NCI-H2171 (cell line): ENCODE results near the gene DUS1L.

Source experiments
- DNase-seq: peaks from one replicate; lab custom pipeline; 2025; lab: John Stamatoyannopoulos, UW

DUS1L gene

GRCh38 chr17:82055023-82055964, 10.3 kb downstream of the DUS1L start:
- DNase-seq, result no peak

- DNase-seq, result no peak
These were observed 11.1 kb downstream of the DUS1L start for GRCh38 chr17:82054351-82055022.

- DNase-seq, result no peak
These were observed 11.9 kb downstream of the DUS1L start for GRCh38 chr17:82053556-82054263.

GRCh38 chr17:82053130-82053529, 12.5 kb downstream of the DUS1L start:
- no peak for DNase-seq

GRCh38 chr17:82052638-82053059, 13.0 kb downstream of the DUS1L start:
- no peak for DNase-seq

- DNase-seq, result peak; percentile 73
These were observed 13.6 kb downstream of the DUS1L start, which contains the start of the genes GPS1 and RFNG for GRCh38 chr17:82051776-82052637. Gene GPS1, plus strand, starts transcription at chr17:82051898. Its CDS starts 34 bp downstream, at chr17:82051932. Gene RFNG, minus strand, starts transcription at chr17:82051811. Its CDS starts 45 bp downstream, at chr17:82051766.

- DNase-seq, result no peak
These were observed 14.6 kb downstream of the DUS1L start for GRCh38 chr17:82050761-82051641.

- DNase-seq, result no peak
These were observed 15.3 kb downstream of the DUS1L start for GRCh38 chr17:82050152-82050760.

GRCh38 chr17:82049521-82049971, 16.1 kb downstream of the DUS1L start:
- no peak for DNase-seq

GRCh38 chr17:82049106-82049505, 16.5 kb downstream of the DUS1L start:
- DNase-seq, result no peak

- DNase-seq, result no peak
These were observed 17.0 kb downstream of the DUS1L start for GRCh38 chr17:82048571-82048971.

- DNase-seq, result no peak
These were observed 17.6 kb downstream of the DUS1L start for GRCh38 chr17:82047914-82048570.

GRCh38 chr17:82047379-82047778, 18.2 kb downstream of the DUS1L start:
- DNase-seq, result no peak

- DNase-seq, result no peak
These were observed 18.7 kb downstream of the DUS1L start for GRCh38 chr17:82046903-82047302.

GRCh38 chr17:82045936-82046484, 19.6 kb downstream of the DUS1L start:
- no peak for DNase-seq

- no peak for DNase-seq
These were observed 22.1 kb downstream of the DUS1L start for GRCh38 chr17:82043507-82043906.

GRCh38 chr17:82042649-82043048, 23.0 kb downstream of the DUS1L start:
- DNase-seq, result no peak

GRCh38 chr17:82041144-82041814, 24.3 kb downstream of the DUS1L start:
- no peak for DNase-seq
